Activated T-cell treated with anti-CD3 and anti-CD28 coated beads for 24 hours (primary cell): ENCODE results near the gene PRTN3.
"Not testable (repeated sequence)": the region's sequence is repeated elsewhere in the genome, so short reads cannot be mapped to it uniquely, and the experiment has no call there.

Experiments used
- DNase-seq: peaks from one replicate; pipeline ENCODE4 v3.0.0-alpha.2; 2020; ENCODE audit warnings: low read depth

PRTN3 gene

GRCh38 chr19:815775-816499, 24.9 kb upstream of the PRTN3 start:
- no peak for DNase-seq

- no peak for DNase-seq
These were observed 24.3 kb upstream of the PRTN3 start for GRCh38 chr19:816500-816857.

GRCh38 chr19:820212-820611, 20.6 kb upstream of the PRTN3 start:
- DNase-seq = not testable (repeated sequence)

- DNase-seq = no peak
These were observed 19.5 kb upstream of the PRTN3 start for GRCh38 chr19:821231-821824.

GRCh38 chr19:821825-822503, 18.8 kb upstream of the PRTN3 start, which contains the start of gene PLPPR3:
Gene PLPPR3 (minus strand): TSS chr19:821955. CDS start chr19:821559, 396 bp downstream.
- DNase-seq = no peak

- no peak for DNase-seq
These were observed 17.2 kb upstream of the PRTN3 start for GRCh38 chr19:823565-824121.

- DNase-seq = no peak
These were observed 15.9 kb upstream of the PRTN3 start for GRCh38 chr19:824885-825284.

- no peak for DNase-seq
These were observed 14.7 kb upstream of the PRTN3 start for GRCh38 chr19:825897-826644.

GRCh38 chr19:827314-827709, 13.5 kb upstream of the PRTN3 start:
- DNase-seq = no peak

GRCh38 chr19:827710-828321, 13.0 kb upstream of the PRTN3 start, which contains the start of gene AZU1:
Gene AZU1 (plus strand): TSS chr19:827837. CDS start chr19:827847, 10 bp downstream.
- DNase-seq = no peak

GRCh38 chr19:829129-829758, 11.6 kb upstream of the PRTN3 start:
- DNase-seq = no peak

- DNase-seq = no peak
These were observed 9.1 kb upstream of the PRTN3 start for GRCh38 chr19:831407-832369.

- no peak for DNase-seq
These were observed 6.6 kb upstream of the PRTN3 start for GRCh38 chr19:834216-834615.

GRCh38 chr19:835210-835810, 5.5 kb upstream of the PRTN3 start:
- DNase-seq = no peak

- DNase-seq = not testable (repeated sequence)
These were observed 2.0 kb downstream of the PRTN3 start for GRCh38 chr19:842802-843179.

- DNase-seq = no peak
These were observed 2.5 kb downstream of the PRTN3 start for GRCh38 chr19:843180-843835.

- no peak for DNase-seq
These were observed 3.2 kb downstream of the PRTN3 start for GRCh38 chr19:843836-844545.

GRCh38 chr19:844546-844971, 3.8 kb downstream of the PRTN3 start:
- no peak for DNase-seq
